Endometrial microvascular endothelial cells (primary cell): ENCODE results near the gene TMEM191C. TPM values are rescaled to one million over a fixed set of nuclear protein-coding genes. Genes with fewer than 3 reads are reported as not detected.
"Not testable (repeated sequence)": the region's sequence is repeated elsewhere in the genome, so short reads cannot be mapped to it uniquely, and the experiment has no call there.

ENCODE experiments used
- in situ Hi-C: cut with HindIII; loops from 2 replicates; pipeline ENCODE4 v1.10.0; 2017; ENCODE audit warnings: low sequenced_read_pairs, low pct_unique_long_range_greater_than_20kb; ENCODE audit errors: inconsistent ontology term
- total RNA-seq: library from RNA; depleted of rRNA; stranded (reverse); fragments of >200 nt; gene quantifications from one replicate; pipeline ENCODE4 v1.2.3, GENCODE V29; 2015; ENCODE audit errors: inconsistent ontology term

TMEM191C gene
- total RNA-seq, result 1.4 TPM

DNA sequence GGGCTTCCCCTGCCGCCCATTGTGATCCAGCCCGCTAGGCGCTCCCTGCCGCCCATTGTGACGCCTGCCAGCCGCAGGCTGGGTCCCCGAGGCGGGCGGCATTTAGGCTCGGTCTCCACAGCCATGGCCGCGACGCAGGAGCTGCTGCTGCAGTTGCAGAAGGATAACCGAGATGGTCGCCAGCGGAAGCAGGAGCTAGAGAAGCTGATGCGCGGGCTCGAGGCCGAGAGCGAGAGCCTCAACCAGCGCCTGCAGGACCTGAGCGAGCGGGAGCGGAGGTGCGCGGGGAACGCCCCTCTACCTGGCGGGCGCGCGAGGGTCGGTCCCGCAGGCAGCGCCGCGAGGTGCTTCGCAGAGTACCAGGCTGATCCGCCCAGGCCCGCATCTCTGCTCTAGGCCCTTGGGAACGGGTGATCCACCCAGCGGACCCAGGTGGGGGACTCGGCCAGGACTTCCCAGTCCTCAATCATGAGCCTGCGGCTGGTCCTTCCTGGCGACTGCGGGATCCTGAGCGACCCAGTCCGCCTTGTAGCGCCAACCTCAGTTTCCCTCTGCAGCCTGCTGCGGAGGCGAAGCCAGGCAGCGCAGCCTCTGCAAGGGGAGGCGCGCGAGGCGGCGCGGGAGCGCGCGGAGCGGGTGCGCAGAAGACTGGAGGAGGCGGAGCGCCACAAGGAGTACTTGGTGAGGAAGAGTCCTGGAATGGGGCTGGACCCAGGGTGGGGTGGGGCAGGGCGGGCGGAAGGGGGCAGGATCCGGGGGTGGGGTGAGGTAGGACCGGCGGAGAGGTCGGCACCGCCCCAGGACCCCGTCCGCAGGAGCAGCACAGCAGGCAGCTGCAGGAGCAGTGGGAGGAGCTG is at the start of gene TMEM191C:
Gene TMEM191C, plus strand, starts transcription at position 51 of the 857 bp plus-strand sequence. Its CDS starts 73 bp downstream, at position 124.
- in situ Hi-C loops, result not testable (repeated sequence)

DNA sequence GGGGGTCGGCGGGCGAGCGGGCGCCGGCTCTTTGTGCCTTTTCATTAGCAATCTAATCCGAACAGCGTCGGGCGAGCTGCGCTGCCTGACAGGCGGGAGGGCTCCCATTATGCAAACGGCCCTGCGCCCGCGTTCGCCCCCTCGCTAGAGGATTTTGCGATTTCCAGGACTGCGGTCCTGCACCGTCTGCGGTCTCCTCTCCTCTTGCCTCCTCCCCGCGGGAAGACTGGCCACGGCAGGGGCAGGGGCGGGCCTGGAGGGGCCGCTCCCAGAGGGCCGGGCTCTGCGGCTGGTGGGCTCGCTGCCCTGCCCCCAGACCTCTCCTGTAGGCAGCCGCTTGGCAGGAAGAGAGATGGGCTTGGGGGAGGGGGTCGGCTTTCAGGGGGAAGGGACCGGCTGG is 49.3 kb upstream of the TMEM191C start:
- in situ Hi-C loops, result not testable (repeated sequence)

DNA sequence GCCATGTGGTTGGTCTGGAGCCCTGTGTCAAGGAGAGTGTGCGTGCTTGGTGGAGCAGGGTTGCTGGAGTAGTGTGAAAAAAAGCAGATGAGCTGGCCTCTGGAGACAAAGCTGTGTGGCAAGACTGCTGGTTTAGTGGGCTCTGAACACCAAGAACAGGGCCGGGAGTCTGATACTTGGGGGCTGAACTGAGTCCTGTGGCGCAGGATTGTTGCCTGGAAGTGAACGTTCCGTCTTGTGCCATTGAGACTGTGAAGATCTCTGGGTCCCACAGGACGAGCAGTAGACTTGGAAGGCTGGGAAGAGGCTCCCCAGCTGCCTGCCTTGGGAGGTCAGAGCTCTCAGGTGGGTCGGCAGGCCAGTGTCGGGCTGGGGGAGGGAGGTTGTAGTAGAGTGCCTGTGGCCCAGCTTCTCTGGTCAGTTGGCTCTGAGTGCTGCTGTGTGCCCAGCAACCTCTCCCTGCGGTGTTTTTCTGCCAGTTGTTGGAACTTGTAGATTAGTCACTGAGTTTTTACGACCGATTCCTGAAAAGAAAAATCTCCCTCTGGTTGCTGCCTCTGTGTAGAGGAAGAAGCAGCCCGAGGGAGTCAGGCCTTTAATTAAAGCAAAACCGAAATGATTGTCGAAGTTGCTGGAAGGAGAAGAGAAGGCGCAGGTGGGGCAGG is 48.1 kb upstream of the TMEM191C start:
- in situ Hi-C loops, result not testable (repeated sequence)

DNA sequence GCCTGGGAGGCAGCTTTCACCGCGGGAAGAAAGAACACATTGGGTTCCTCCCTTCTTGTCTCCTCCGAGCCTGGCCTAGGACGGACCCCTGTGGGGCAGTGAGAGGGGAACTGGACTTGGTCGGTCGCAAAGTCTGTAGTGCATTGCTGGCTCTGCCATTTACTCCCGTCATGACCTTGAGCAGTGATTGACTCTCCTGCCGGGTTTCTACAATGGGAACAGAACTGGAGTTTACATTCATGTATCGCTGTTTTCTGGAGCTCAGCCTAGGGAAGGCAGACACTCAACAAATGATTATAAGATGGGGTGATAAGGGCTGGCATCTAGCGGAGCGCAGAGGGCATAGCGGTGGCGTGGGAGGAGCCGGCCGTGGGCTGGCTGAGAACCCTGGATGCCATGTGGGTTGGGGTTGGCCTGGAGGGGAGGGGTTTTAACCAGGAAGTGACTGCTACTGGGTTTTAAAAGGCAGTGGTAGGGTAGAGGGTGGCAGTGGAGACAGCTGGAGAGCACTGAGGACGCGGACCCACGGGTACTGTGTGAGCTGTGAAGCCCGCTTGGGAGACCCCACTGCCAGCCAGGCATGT is 46.9 kb upstream of the TMEM191C start:
- in situ Hi-C loops, result not testable (repeated sequence)

DNA sequence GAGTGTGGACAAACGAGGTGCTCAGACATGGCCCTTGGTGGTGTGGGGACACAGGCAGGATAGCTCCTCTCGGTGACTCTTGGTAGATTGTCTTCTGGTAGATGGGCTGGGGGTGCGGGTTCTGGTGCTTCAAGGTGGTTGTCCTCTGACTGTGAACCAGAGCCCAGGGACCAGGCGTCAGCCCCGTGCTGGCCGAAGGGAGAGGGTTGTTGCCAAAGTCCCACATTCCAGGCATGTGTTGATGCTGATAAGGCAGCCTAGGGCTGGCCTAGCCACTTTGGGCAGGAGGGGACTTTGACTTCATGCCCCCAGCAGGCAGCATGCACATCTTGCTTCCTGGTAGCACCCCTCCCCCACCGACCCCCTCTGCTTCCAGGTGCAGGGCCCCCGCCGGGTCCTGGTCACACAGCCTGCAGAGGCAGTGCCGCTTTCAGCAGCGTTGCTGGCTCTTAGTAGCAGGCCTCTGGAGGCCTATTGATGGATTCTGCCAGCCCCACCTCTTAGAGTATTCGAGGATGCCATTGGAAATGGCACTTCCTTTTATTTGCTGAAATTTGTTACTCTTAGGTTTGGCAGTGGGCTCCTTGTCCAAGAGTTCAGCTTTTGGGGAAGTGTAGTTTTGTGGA is 43.0 kb upstream of the TMEM191C start:
- in situ Hi-C loops, result not testable (repeated sequence)

DNA sequence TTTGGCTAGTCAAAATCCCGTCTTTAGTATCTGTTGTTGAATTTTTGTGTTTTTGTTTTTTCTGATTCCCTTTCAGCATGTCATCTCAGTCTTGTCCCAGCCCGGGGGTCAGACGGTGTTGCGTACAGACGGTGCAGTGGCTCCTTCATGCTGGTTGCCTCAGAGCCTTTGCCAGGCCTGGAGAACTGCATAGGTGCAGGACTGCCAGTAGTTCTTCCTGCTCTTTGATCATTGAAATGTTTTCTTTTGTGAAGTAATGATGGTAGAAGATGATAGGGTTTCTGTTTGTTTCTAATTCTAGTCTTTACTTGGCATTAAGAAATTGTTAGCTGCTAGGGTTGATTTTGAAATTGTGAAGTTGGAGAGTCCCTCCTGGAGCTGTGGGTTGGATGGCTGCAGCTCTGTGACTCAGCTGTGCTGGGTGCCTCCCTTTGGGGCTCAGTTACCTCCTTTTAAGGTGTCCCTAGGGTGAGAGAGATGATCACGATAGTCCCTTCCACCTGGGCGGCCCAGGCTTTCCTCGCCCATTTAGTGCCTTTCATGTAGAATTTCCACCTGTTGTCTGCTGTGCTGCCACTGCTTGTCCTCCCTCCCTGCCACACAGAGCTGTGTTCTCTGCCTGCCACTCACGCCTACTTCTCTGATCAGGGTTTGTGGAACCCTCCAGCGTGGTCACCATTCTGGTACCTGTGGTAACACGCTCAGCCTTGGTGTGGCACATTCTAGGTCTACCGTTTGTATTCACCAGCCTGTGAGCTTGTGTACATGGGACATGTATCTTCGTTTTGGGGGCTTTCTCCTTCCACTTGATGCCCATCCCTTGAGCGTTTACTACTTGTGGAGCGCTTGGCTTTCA is 32.6 kb upstream of the TMEM191C start:
- in situ Hi-C loops, result not testable (repeated sequence)

DNA sequence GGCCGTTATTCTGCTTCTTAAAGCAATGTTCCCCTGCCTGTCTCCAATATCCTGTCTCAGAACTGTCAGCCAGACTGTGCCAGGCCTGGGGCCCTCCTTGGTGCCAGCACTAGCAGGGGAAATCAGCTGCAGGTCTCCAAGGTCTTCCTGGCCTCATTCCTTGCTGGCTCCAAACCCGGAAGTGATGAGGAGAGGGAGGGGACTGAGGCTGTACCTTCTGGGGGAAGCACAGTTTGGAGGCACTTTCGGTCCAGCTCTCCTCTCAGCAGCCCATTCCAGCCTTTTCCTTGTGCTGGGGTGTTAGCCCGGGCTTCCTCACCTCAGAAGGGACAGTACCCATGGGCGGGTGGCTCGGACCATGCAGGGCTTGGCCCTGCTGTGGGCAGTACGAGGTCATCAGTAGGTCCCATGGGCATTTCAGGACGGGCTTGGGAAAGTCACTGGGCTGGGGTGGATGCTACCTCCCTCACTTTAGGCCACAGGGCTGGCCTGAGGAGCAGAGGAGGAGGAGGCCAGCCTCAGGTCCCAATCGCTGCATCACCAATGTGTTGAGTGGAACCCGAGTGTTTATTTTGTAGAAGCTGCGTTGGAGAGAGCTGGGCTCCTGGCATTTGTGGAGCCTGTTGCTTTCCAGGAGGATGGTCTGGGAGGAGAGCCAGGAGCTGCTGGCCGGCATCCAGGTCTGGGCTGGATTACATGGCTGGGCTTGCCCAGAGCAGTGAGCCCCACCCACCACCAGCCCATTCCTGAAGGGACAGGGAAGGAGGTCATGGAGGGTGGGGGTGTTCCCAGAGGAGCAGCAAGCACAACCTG is 31.0 kb upstream of the TMEM191C start:
- in situ Hi-C loops, result not testable (repeated sequence)

DNA sequence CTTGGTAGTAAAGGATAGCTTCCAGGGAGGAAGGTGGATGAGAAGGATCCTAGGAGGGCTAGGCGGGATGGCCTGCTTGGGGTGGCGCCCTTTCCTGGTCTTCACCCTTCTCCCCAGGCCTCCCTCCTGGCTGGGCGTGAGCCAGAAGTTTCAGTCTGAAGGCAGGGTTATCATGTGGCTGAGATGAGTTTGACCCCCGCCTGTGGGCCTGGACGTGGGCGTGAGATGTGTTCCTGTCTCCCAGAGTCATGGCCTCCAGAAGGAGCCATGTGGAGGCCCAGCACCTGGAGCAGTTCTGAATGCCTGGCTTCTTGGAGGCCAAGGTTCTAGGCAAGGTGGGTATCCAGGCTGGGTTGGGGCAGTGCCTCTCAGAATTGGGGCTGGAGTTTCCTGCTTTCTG is 29.2 kb upstream of the TMEM191C start:
- in situ Hi-C loops, result not testable (repeated sequence)

DNA sequence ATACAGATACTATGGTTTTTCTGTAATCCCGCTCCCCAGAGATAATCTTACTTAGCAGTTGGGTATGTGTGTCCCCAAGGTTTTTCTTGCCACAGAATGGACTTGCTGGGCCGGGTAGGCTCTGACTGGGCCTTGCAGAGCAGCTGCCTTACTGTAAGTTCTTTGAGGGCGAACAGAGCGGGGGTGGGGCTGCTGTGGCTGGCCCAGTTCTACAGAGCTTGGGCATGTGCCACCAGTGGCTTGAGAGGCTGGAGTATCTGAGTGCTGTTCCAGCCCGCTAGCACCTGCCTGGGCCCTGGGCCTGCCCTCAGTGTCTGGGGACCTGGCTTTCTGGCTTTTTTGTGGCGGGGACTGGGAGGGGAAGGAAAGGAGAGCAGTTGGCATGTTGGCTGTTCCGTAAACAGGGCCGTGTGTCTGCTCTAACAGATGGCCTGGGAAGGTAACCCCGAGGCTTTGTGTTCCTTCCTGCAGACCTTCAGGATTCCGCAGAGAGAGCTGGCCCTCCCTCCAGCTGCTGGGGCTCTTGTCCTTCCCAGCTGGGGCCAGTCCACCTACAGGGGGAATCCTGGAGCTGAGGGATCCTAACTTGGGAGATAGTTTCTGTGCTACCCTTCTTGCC is 27.1 kb upstream of the TMEM191C start:
- in situ Hi-C loops, result not testable (repeated sequence)

DNA sequence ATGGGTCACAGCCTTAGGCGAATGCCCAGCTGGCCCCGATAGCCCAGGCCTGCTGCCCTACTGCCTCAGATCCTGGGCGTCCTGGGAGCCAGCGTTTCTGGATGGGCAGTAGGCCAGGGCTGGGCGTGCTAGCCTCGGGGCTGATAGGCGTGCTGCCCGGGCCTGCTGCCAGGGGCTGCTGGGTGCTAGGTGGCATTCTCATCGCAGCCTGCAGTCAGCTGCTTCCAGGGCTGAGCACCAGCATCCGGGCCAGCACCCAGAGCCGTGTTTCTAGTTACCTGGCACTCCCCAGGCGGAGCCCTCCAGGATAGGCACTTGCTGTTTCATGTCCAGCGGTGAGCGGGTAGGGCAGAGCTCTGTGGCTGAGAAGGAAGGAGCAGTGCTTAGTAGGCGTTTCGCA is 26.5 kb upstream of the TMEM191C start:
- in situ Hi-C loops, result not testable (repeated sequence)

DNA sequence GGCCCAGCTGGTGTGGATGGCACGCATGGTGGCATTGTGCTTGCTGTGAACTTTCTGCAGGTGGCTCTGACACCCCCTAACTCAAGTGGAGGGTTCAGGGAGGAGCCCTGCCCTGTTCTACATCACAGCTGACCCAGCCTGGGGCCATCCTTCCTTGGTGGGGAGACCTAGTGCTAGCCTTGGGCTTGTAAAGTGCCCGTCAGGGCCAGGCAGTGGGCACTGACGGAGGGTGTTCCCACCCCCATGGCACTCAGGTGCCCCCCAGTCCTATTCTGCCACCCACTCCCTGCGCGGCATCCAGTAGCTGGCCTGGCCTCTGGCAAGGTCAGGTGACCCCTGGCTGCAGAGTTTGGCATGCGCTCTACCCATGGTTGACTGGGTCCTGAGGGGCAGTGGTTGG is 26.0 kb upstream of the TMEM191C start:
- in situ Hi-C loops, result not testable (repeated sequence)

DNA sequence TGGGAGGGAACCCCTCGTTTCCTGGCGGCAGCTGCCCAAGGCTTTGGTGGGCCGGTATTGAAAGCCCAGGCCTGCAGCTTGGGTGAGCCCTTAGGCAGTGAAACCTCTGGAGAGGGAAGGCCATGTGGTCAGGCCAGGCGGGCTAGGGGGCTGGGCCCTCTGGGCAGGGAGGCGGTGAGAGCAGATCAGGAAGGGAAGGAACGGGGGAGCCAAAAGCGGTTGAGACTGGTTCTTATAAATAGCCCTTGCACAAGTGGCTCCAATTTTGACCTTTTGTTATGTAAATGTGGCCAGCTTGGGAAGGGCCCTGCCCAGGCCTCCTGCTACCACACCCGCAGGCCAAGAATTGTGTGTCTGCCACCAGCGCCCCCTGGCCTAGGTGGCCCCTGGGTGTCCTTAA is 25.1 kb upstream of the TMEM191C start:
- in situ Hi-C loops, result not testable (repeated sequence)

DNA sequence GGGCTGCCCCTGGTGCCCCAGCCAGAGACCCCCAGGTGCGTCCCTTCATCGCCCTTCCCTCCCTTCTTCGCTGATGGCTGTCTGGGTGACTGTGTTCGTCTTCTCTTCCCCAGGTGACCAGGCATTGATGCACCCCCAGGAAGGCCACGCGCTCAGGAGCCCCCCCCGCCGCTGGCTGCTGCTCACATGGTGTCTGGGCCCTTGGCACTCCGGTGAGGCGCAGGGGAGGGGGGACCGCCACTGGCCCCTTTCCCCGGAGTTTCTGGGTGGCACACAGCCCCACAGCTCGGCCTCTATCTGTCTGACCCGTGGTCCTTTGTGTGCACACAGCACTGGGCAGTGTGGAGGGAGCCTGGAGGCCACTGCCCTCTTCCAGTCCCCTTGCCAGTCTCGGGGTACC is 24.5 kb upstream of the TMEM191C start:
- in situ Hi-C loops, result not testable (repeated sequence)

DNA sequence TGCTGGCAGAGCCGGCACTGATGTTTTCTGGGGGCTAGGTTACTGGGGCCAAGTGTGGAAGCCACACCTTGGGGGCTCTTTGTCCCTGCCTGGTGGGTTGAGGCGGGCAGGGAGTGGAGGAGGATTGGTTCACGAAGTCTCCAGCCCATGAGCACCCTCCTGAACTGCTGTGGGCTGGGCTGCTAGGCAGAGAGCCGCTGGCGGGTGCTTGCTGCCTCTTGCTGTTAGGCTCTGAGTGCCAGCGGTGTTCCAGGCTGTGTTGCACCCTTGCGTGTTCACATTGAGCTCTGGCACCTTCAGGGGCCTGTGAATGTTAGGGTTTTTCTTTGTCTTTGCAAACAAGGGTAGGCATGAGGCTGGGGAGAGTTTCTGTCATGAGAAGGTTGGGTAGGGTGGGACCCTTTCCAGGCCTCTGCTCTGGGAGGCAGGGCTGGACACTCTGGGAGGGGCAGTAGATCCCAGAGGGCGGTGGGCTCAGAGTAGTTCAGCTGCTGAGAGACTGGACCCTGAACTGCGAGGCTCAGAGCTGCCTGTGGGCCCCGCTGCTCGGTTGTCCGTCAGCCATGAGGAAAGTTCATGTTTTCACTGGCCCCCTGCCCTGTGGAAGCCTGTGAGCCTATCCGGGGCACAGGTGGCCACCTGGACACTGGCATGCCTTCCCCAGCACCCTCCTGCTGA is 24.0 kb upstream of the TMEM191C start:
- in situ Hi-C loops, result no loop called here

DNA sequence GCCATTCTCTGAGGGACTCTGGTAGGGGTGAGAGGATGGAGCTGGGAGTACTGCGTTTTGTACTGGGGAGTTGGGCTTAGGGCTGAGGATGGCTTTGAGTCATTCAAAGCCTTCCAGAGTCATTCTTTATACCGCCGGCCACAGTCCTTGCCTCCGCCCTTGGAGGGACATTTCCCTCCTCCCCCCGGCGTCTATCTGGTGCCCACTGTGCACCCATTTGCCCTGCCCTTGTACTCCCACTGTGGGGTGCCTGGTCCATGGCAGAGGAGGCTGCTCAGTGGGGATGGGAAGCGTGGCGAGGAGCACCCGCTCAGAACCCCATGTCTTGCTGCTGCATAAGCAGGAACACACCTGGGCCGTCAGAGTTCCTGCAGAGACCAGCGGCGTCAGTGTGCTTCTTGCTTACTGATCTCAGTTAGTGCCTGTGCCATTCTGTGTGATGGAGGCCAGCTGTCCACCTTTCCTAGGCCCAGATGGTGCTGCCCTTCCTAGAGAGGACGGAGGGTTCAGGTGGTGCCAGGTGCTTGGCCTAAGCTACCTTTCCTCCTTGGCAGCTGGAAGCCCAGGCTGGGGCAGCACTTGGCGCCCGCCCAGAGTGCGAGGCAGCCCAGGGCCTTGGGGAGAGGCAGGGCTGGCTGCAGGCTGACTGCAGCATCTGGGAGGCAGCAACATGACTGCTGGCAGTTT is 23.3 kb upstream of the TMEM191C start:
- in situ Hi-C loops, result no loop called here

DNA sequence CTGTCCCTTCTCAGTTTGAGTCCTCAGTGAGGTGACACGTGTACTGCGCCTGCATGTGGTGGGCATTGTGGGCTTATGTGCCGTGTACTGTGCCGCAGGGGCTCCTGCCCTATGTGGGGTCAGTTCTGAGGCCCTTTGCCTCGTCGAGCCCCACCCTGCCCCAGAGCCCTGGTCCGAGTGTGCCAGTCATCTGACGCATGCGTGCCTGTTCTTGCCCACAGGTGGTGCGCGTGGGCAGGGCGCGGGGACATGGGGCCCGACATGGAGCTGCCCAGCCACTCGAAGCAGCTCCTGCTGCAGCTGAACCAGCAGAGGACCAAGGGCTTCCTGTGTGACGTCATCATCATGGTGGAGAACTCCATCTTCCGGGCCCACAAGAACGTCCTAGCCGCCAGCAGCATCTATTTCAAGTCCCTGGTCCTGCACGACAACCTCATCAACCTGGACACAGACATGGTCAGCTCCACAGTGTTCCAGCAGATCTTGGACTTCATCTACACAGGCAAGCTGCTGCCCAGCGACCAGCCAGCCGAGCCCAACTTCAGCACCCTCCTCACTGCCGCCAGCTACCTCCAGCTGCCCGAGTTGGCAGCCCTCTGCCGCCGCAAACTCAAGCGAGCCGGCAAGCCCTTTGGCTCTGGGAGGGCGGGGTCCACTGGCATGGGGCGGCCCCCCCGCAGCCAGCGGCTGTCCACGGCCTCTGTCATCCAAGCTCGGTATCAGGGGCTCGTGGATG is 22.3 kb upstream of the TMEM191C start:
- in situ Hi-C loops, result no loop called here
